Panc1 (cell line): ENCODE results near the gene OR6J1.

Experiments
- CTCF ChIP-seq: fragments of 450-650 bp; IDR thresholded peaks from 2 replicates; pipeline ENCODE4 v1.5.1; 2017; ENCODE audit warnings: mild to moderate bottlenecking
- POLR2AphosphoS5 ChIP-seq: IDR thresholded peaks from 2 replicates; pipeline ENCODE4 v1.6.1; 2012; ENCODE audit warnings: mild to moderate bottlenecking, low read depth, low read length, moderate library complexity
- SIN3A ChIP-seq: IDR thresholded peaks from 2 replicates; pipeline ENCODE4 v1.6.1; 2012; ENCODE audit warnings: low read depth, mild to moderate bottlenecking, low read length, moderate library complexity, borderline replicate concordance; ENCODE audit not compliant: insufficient read depth

GRCh38 chr14:22610931-22611330 is 33.2 kb downstream of the OR6J1 start:
- TF ChIP-seq CTCF (no peak), SIN3A (no peak), POLR2AphosphoS5 (no peak)
